Calu3 (cell line): ENCODE data around the gene EPB41L2. TPM values are rescaled to one million over a fixed set of nuclear protein-coding genes. Genes with fewer than 3 reads are reported as not detected.

Source experiments
- BruUV-seq: library from RNA; stranded (reverse); fragments of 400-500 nt; replicated peaks from 2 replicates; lab custom pipeline; 2021; lab: Mats Ljungman, UMichigan
- CTCF ChIA-PET: fragments of 300-600 bp; sonication (Branson Sonifier 250); formaldehyde crosslinking; loops from one replicate; lab custom pipeline; 2022; ENCODE audit warnings: antibody characterized with exemption; lab: Charles Lee
- DNase-seq: peaks from one replicate; pipeline ENCODE4 v3.0.0; 2022
- H3K27ac Mint-ChIP-seq: one replicate; pipeline ENCODE4 v1.8.0; 2022; ENCODE audit warnings: mixed read lengths; ENCODE audit not compliant: unreplicated experiment
- H3K27me3 Mint-ChIP-seq: one replicate; pipeline ENCODE4 v1.8.0; 2022; ENCODE audit warnings: mixed read lengths; ENCODE audit not compliant: unreplicated experiment
- H3K36me3 Mint-ChIP-seq: one replicate; pipeline ENCODE4 v1.8.0; 2022; ENCODE audit warnings: mild to moderate bottlenecking, moderate library complexity, mixed read lengths; ENCODE audit not compliant: insufficient read depth, unreplicated experiment
- H3K4me1 Mint-ChIP-seq: one replicate; pipeline ENCODE4 v1.8.0; 2022; ENCODE audit warnings: mild to moderate bottlenecking, low read depth, mixed read lengths; ENCODE audit not compliant: unreplicated experiment
- H3K4me3 Mint-ChIP-seq: one replicate; pipeline ENCODE4 v1.8.0; 2022; ENCODE audit warnings: mild to moderate bottlenecking, low read depth, moderate library complexity, mixed read lengths; ENCODE audit not compliant: unreplicated experiment
- H3K9me3 Mint-ChIP-seq: one replicate; pipeline ENCODE4 v1.8.0; 2022; ENCODE audit warnings: low read depth, mixed read lengths; ENCODE audit not compliant: unreplicated experiment
- intact Hi-C: fragments of 100-400 bp; cut with micrococcal nuclease; formaldehyde crosslinking; loops from one replicate; pipeline ENCODE4 v1.10.0; 2022; ENCODE audit not compliant: unreplicated experiment
- total RNA-seq: library from RNA; stranded (reverse); gene quantifications from 2 replicates; pipeline ENCODE4 v1.2.3, GENCODE V29; 2022
- TF ChIP-seq, protein P1 (sequence below): fragments of 200-600 bp; IDR thresholded peaks from one replicate; pipeline ENCODE4 v1.8.0; 2022; ENCODE audit warnings: antibody characterized with exemption; ENCODE audit not compliant: unreplicated experiment

Gene EPB41L2
- total RNA-seq, 1 experiment from 2014 or later = 332 TPM

DNA sequence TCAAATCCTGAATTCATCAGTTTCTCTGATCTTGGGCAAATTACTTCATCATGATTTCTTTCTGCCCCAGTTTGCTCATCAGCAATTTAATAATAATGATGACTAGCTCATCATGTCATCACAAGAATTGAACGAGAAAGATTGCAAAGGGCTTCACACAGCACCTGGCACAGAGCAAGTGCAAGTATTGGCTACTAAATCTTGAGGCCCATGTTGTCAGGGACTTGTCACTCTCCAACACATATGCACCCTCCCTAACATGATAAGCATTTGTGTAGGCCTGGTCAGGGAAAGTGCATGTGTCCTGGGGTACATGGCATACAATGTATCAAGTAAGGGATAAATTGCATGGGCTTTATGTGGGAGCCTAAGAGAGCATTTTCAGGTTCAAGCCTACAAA, 229.5 kb downstream of the EPB41L2 start:
- H3K27me3 Mint-ChIP-seq = no peaks in the 10 kb centered on the region
- H3K36me3 Mint-ChIP-seq = no peaks in the 10 kb centered on the region
- TF ChIP-seq, protein P1, sequence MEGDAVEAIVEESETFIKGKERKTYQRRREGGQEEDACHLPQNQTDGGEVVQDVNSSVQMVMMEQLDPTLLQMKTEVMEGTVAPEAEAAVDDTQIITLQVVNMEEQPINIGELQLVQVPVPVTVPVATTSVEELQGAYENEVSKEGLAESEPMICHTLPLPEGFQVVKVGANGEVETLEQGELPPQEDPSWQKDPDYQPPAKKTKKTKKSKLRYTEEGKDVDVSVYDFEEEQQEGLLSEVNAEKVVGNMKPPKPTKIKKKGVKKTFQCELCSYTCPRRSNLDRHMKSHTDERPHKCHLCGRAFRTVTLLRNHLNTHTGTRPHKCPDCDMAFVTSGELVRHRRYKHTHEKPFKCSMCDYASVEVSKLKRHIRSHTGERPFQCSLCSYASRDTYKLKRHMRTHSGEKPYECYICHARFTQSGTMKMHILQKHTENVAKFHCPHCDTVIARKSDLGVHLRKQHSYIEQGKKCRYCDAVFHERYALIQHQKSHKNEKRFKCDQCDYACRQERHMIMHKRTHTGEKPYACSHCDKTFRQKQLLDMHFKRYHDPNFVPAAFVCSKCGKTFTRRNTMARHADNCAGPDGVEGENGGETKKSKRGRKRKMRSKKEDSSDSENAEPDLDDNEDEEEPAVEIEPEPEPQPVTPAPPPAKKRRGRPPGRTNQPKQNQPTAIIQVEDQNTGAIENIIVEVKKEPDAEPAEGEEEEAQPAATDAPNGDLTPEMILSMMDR = no peak
- no peak overlapping the region for H3K4me3 Mint-ChIP-seq
- H3K27ac Mint-ChIP-seq = no peak overlapping the region
- no TSS peak for BruUV-seq
- no peak for DNase-seq
- intact Hi-C loops = no loop called here
- H3K4me1 Mint-ChIP-seq = peaks cover 10% of the 10 kb centered on the region
- CTCF ChIA-PET = no interaction called here
- no peaks in the 10 kb centered on the region for H3K9me3 Mint-ChIP-seq

DNA sequence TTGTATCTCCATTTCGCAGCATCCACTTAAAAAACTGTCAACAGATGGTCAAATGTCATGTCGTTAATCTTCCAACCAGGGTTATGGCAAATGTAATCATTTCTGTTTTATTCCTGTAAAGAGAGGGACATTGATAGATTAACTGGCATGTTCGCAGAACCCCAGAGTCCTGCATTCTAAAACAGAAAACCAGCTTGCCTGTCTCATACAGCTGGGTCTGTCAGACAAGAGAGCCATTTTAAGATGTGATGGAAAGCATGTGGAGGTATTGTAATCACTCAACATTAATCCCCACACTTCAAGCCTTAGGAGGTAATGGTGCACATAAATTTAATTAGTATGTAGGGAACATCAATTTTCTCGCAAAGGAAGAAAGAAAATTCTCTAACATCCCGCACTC, 231.4 kb downstream of the EPB41L2 start:
- intact Hi-C loops = no loop called here
- Mint-ChIP-seq H3K4me1 (peaks cover 19% of the 10 kb centered on the region), H3K27ac (no peak overlapping the region), H3K27me3 (no peaks in the 10 kb centered on the region), H3K4me3 (no peak overlapping the region), H3K36me3 (no peaks in the 10 kb centered on the region), H3K9me3 (no peaks in the 10 kb centered on the region)
- CTCF ChIA-PET = no interaction called here
- TF ChIP-seq, protein P1 = no peak
- no peak for DNase-seq
- BruUV-seq = no TSS peak

GRCh38 chr6:130829333-130829910, 233.6 kb downstream of the EPB41L2 start:
- Mint-ChIP-seq H3K36me3 (no peaks in the 10 kb centered on the region), H3K4me1 (peaks cover 16% of the 10 kb centered on the region), H3K27me3 (no peaks in the 10 kb centered on the region), H3K9me3 (no peaks in the 10 kb centered on the region), H3K4me3 (no peak overlapping the region), H3K27ac (no peak overlapping the region)
- intact Hi-C loops = no loop called here
- BruUV-seq = no TSS peak
- TF ChIP-seq, protein P1 = no peak
- CTCF ChIA-PET = interaction anchor here (0.6 kb wide), 1 partner anchor 528 kb away, joined by 3 read pairs; no protein-coding TSS in a partner anchor
- DNase-seq = no peak

DNA sequence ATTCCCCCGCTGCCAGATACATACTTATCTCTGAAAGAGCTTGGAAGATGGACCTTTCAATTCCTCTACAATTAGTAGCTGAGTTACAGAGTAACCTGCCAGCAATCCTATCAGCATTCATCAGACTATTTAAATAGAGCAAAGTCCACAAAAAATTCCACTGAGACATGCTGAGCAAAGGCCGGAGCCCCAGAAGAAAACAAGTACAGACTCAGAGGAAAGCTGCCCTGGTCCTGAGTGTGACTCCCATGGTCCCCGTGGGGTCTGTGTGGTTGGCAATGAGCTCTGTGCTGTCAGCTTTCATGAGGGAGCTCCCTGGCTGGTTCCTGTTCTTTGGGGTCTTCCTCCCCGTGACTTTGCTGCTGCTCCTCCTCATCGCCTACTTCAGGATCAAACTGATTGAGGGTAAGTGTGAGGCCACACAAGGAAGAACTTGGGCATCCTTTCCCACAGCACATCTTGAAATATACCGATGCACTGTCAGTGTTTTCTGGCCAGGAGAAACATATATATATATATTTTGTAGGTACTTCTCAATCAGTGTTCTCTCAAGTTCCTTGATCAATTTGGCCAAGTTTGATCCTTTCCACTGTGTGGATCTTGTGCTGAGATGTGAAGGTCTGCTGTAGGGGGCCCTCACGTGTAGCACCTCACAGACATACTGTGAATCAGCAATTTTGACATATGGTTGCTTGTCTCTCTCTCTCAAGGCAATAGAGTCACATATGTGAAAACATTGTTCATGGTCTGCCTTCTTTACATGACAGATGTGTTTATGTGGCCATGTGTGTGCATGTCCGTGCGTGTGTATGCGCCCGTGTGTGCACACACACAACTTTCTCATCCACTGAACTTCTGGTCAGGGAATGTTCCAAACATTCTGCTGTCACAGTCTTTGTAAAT, 235.5 kb downstream of the EPB41L2 start, which contains the start of gene SMLR1:
SMLR1 (plus strand) TSS at position 160 of the 903 bp plus-strand sequence; CDS start at position 168, 8 bp downstream.
- H3K4me3 Mint-ChIP-seq = no peak within 1 kb of the TSS

More for the DNA sequence above, 235.5 kb downstream of the EPB41L2 start, which contains the start of gene SMLR1:
- Mint-ChIP-seq H3K27me3 (no peaks in the 10 kb centered on the region), H3K27ac (no peak within 1 kb of the TSS), H3K36me3 (no peaks in the 10 kb centered on the region), H3K9me3 (no peaks in the 10 kb centered on the region), H3K4me1 (peaks cover 9% of the 10 kb centered on the region)
- BruUV-seq = no TSS peak
- DNase-seq = no peak
- CTCF ChIA-PET = no interaction called here
- TF ChIP-seq, protein P1 = no peak
- intact Hi-C loops = no loop called here
